Vagina (tissue), 2 donors: ENCODE results near the gene CAMK2N2.

Experiments used
- POLR2A ChIP-seq, 2 donors: fragments of 450-650 bp; IDR thresholded peaks; one replicate each; pipeline ENCODE4 v1.6.1; 2017; ENCODE audit warnings: antibody characterized with exemption in 2 of 2, mild to moderate bottlenecking in 2 of 2, moderate library complexity in 2 of 2
- POLR2AphosphoS5 ChIP-seq, 2 donors: sonication (generic); formaldehyde crosslinking; IDR thresholded peaks; one replicate each; pipeline ENCODE4 v1.9.0; 2017; ENCODE audit warnings: antibody characterized with exemption in 2 of 2, mild to moderate bottlenecking in 2 of 2, low read depth in 1 of 2; ENCODE audit not compliant: insufficient read depth in 1 of 2

- TF ChIP-seq POLR2A (IDR thresholded peaks at IDR 0.05), result no peak
- no peak for TF ChIP-seq POLR2AphosphoS5 (IDR thresholded peaks at IDR 0.05; ENCODE audit: insufficient read depth in 1 of 2, low read depth in 1 of 2)
Measured at GRCh38 chr3:184306341-184306972, 45.1 kb upstream of the CAMK2N2 start.
